K562 (cell line): Measurements from ENCODE around the gene PKIB. TPM values are rescaled to one million over a fixed set of nuclear protein-coding genes. Genes with fewer than 3 reads are reported as not detected.

Experiments
- ATAC-seq: fragments of 200-7000 bp; cut with Tn5 transposase; 3 replicates; pipeline ENCODE4 v1.9.1; 2020; ENCODE audit warnings: moderate library complexity
- BruUV-seq: library from RNA; stranded (reverse); fragments of 400-500 nt; replicated peaks from 2 replicates; lab custom pipeline; 2021; lab: Mats Ljungman, UMichigan
- CTCF ChIA-PET: fragments of 300-600 bp; formaldehyde crosslinking; extraction: SDS; loops from one replicate; lab custom pipeline; 2021; ENCODE audit warnings: low intra/inter-chr PET ratio; lab: Yijun Ruan, JAX
- POLR2A ChIA-PET: fragments of 300-600, 350-650 bp; sonication (Branson Sonifier 250); formaldehyde crosslinking; extraction: SDS; loops from one replicate; lab custom pipeline; 2021; ENCODE audit warnings: antibody characterized with exemption, inconsistent platforms; lab: Yijun Ruan, JAX
- DNase-seq, 4 experiments: peaks; one replicate each; pipeline versions ENCODE4 v3.0.0 to v3.0.0-alpha.2; 2011 to 2018; ENCODE audit warnings: low spot score in 3 of 4, mixed read lengths in 3 of 4; ENCODE audit errors: extremely low read depth in 1 of 4
- FAIRE-seq: peaks from 2 replicates; lab custom pipeline; 2011; peaks lifted over from hg19 to GRCh38; lab: Jason Lieb, UNC
- H2AFZ ChIP-seq: 2 replicates; pipeline ENCODE4 v1.6.0; 2011; ENCODE audit warnings: low read depth, low read length, control low read depth, inconsistent platforms
- H3K27ac ChIP-seq: fragments of 200-600 bp; 3 replicates; pipeline ENCODE4 v1.8.0; 2011; ENCODE audit warnings: low read depth, mild to moderate bottlenecking, control low read depth, inconsistent platforms, low read length, moderate library complexity, mixed read lengths; ENCODE audit errors: extremely low read depth
- H3K27me3 ChIP-seq, 2 experiments: fragments of 300-600 bp in 1 of 2; 2 replicates in 1 of 2; 3 replicates in 1 of 2; pipeline versions ENCODE4 v1.6.0 to v1.8.0; 2011; ENCODE audit warnings: inconsistent platforms in 2 of 2, low read length in 2 of 2, mild to moderate bottlenecking in 1 of 2, mixed read lengths in 1 of 2, moderate library complexity in 1 of 2; ENCODE audit not compliant: control insufficient read depth in 2 of 2, insufficient read depth in 2 of 2
- H3K36me3 ChIP-seq: fragments of 300-600 bp; 3 replicates; pipeline ENCODE4 v1.8.0; 2011; ENCODE audit warnings: mild to moderate bottlenecking, low read length, inconsistent platforms; ENCODE audit not compliant: control insufficient read depth, insufficient read depth
- H3K4me1 ChIP-seq, 2 experiments: fragments of 200-600 bp in 1 of 2; replicated peaks in 1 of 2; 2 replicates in 1 of 2; 3 replicates in 1 of 2; pipeline versions ENCODE4 v1.5.1 to v1.8.0; 2011; ENCODE audit warnings: inconsistent platforms in 2 of 2, low read length in 2 of 2, mild to moderate bottlenecking in 1 of 2, mixed read lengths in 1 of 2, moderate library complexity in 1 of 2; ENCODE audit not compliant: control insufficient read depth in 2 of 2, insufficient read depth in 2 of 2
- H3K4me2 ChIP-seq: 2 replicates; pipeline ENCODE4 v1.6.1; 2011; ENCODE audit warnings: low read length, control low read depth, inconsistent platforms, mixed read lengths; ENCODE audit not compliant: insufficient read depth
- H3K4me3 ChIP-seq: fragments of 200-600 bp; sonication (generic), shearing (Covaris generic); 2 replicates; pipeline ENCODE4 v1.5.1; 2016; ENCODE audit warnings: control low read depth, inconsistent platforms
- H3K79me2 ChIP-seq: fragments of 200-600 bp; 3 replicates; pipeline ENCODE4 v1.8.0; 2011; ENCODE audit warnings: low read length, inconsistent platforms; ENCODE audit not compliant: control insufficient read depth, insufficient read depth
- H3K9ac ChIP-seq, 2 experiments: 2 replicates each; pipeline versions ENCODE4 v1.6.0 to v1.6.1; 2011; ENCODE audit warnings: low read depth in 2 of 2, low read length in 2 of 2, control low read depth in 1 of 2, inconsistent platforms in 1 of 2, mild to moderate bottlenecking in 1 of 2, mixed read lengths in 1 of 2; ENCODE audit not compliant: insufficient read depth in 1 of 2
- H3K9me1 ChIP-seq: one replicate; pipeline ENCODE4 v1.6.0; 2011; ENCODE audit warnings: inconsistent platforms, mild to moderate bottlenecking, low read length, moderate library complexity; ENCODE audit not compliant: control insufficient read depth, insufficient read depth
- H3K9me3 ChIP-seq: replicated peaks from 2 replicates; pipeline ENCODE4 v1.5.1; 2011; ENCODE audit warnings: low read depth, low read length, inconsistent platforms; ENCODE audit not compliant: control insufficient read depth, insufficient read depth
- H4K20me1 ChIP-seq: replicated peaks from 2 replicates; pipeline ENCODE4 v1.6.1; 2011; ENCODE audit warnings: low read length, inconsistent platforms, mixed read lengths; ENCODE audit not compliant: control insufficient read depth, insufficient read depth
- ETV6 ChIP-seq, 3 experiments: fragments of 150-350 bp in 1 of 3; sonication (generic) in 1 of 3; formaldehyde crosslinking in 1 of 3; IDR thresholded peaks; 2 replicates each; pipeline versions ENCODE4 v1.6.1 to v1.8.0; 2014 to 2022; ENCODE audit warnings: borderline replicate concordance in 2 of 3, low read depth in 2 of 3, antibody characterized with exemption in 1 of 3, low read length in 1 of 3, mild to moderate bottlenecking in 1 of 3, missing genetic modification reagents in 1 of 3
- MBD2 ChIP-seq: sonication (generic); IDR thresholded peaks from 2 replicates; pipeline ENCODE4 v1.6.1; 2016; ENCODE audit warnings: low read depth, borderline replicate concordance
- OTX1 ChIP-seq: fragments of 450-650 bp; formaldehyde crosslinking; IDR thresholded peaks from 2 replicates; pipeline ENCODE4 v1.4.0; 2022; ENCODE audit warnings: mild to moderate bottlenecking
- PHB2 ChIP-seq: fragments of 450-650 bp; IDR thresholded peaks from 2 replicates; pipeline ENCODE4 v1.6.1; 2017; ENCODE audit warnings: low read depth
- POLR2AphosphoS2 ChIP-seq: IDR thresholded peaks from 2 replicates; pipeline ENCODE4 v1.6.1; 2012; ENCODE audit warnings: low read length, improper control_type of control experiment
- RBM39 ChIP-seq: fragments of 200-400 bp; formaldehyde crosslinking; optimal IDR thresholded peaks from 2 replicates; pipeline ENCODE3; 2018; ENCODE audit warnings: low read depth, low read length
- TAF15 ChIP-seq: fragments of 200-400 bp; formaldehyde crosslinking; IDR thresholded peaks from 2 replicates; pipeline ENCODE4 v1.6.1; 2017; ENCODE audit warnings: mild to moderate bottlenecking, low read depth, low read length, moderate library complexity
- TFE3 ChIP-seq: fragments of 450-650 bp; formaldehyde crosslinking; IDR thresholded peaks from 2 replicates; pipeline ENCODE4 v1.4.0; 2020; ENCODE audit warnings: mild to moderate bottlenecking, mixed read lengths
- WGBS: fragments of 100-300 bp; shearing (Covaris generic); methylation state at CpG from one replicate; pipeline ENCODE4 v1.1.6; 2016; ENCODE audit warnings: low coverage, mixed read lengths; ENCODE audit not compliant: insufficient coverage; ENCODE audit errors: missing lambda C conversion rate; 5-methylcytosine and 5-hydroxymethylcytosine counted together
- in situ Hi-C: fragments of 300-500 bp; cut with MboI; formaldehyde crosslinking; loops from 4 replicates; pipeline ENCODE4 v1.15.0; 2018; ENCODE audit warnings: inconsistent platforms, mixed read lengths
- intact Hi-C: fragments of 100-400 bp; cut with micrococcal nuclease; formaldehyde crosslinking; loops from 2 replicates; pipeline ENCODE4 v1.14.2; 2022
- polyA plus RNA-seq, 8 experiments: library from polyadenylated mRNA; depleted of rRNA in 4 of 8; stranded (reverse) in 5 of 8; unstranded in 3 of 8; fragments of >200 nt; fragmentation: Nextera tagmentation in 2 of 8; fragmentation: Illumina TruSeq in 1 of 8; extraction: Ambion mirVana in 2 of 8; extraction: Trizol in 1 of 8; gene quantifications; 2 replicates each; pipeline versions ENCODE4 v1.2.1 to v1.2.3, GENCODE V29; 2011 to 2014; ENCODE audit warnings: inconsistent platforms in 1 of 8, missing spikeins in 1 of 8
- total RNA-seq, 7 experiments: library from RNA; depleted of rRNA in 6 of 7; stranded (reverse); fragments of >200 nt in 6 of 7; fragmentation: Illumina TruSeq in 2 of 7; extraction: Trizol in 2 of 7; gene quantifications; 2 replicates each; pipeline versions ENCODE4 v1.2.1 to v1.2.3, GENCODE V29; 2011 to 2021; ENCODE audit warnings: low replicate concordance in 1 of 7

PKIB gene
- total and polyA plus RNA-seq, 9 of the 15 experiments (the other 6 are each of a cell fraction or from before 2014, with no cell fraction given) = 14.8 to 37.5 (median 27.4) TPM

DNA sequence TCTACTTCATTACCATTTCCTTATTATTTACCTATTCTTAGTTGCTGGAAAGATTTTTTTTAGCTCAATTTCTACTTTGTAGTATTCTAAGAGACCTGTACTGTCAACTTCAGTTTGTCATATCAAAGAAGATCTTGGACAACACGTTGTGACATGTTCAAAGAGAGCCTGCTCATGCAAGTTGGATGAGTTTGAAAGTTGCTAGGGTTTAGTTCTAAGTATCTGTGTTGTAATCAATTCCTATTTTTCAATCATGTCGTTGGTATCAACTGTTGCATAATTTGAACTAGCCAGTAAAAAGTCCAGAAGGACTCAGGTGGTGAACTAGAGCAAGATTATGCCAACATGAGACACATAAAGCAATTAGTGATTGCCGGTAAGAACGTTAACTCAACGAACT lies 30.2 kb downstream of the PKIB start:
- no peak overlapping the region for H3K27ac ChIP-seq
- intact Hi-C loops = no loop called here
- BruUV-seq = no TSS peak
- H4K20me1 ChIP-seq = no peaks in the 10 kb centered on the region
- H3K9me1 ChIP-seq = no peaks in the 10 kb centered on the region
- CTCF ChIA-PET = no interaction called here
- H3K9me3 ChIP-seq = no peaks in the 10 kb centered on the region
- no peaks in the 10 kb centered on the region for H3K79me2 ChIP-seq
- H3K36me3 ChIP-seq = no peaks in the 10 kb centered on the region
- no peak for DNase-seq
- 32% methylated on average over 5 of the region's 5 CpGs for WGBS
- no peak overlapping the region for H3K9ac ChIP-seq
- H3K4me3 ChIP-seq = no peak overlapping the region
- FAIRE-seq = no peak
- TF ChIP-seq OTX1 (CRISPR knock-in tag) (no peak), RBM39 (no peak), TFE3 (CRISPR knock-in tag) (no peak), POLR2AphosphoS2 (no peak), TAF15 (no peak), ETV6 (IDR thresholded peaks at IDR 0.05; ENCODE audit: borderline replicate concordance in 1 of 2, low read depth in 2 of 2, low read length in 1 of 2) (no peak), ETV6 (CRISPR knock-in tag; IDR thresholded peaks at IDR 0.05; ENCODE audit: borderline replicate concordance) (no peak), MBD2 (no peak), PHB2 (no peak)
- TF ChIP-seq, all 486 proteins: peak for 0
- no peak for ATAC-seq
- POLR2A ChIA-PET = no interaction called here
- no peak overlapping the region for H3K4me2 ChIP-seq
- H2AFZ ChIP-seq = peak overlapping the region; percentile 33
- no peaks in the 10 kb centered on the region for H3K27me3 ChIP-seq
- H3K4me1 ChIP-seq = no peaks in the 10 kb centered on the region
- in situ Hi-C loops = no loop called here
